ENCODE measurements around the gene FZD4.
"Not testable (repeated sequence)": the region's sequence is repeated elsewhere in the genome, so short reads cannot be mapped to it uniquely, and the experiment has no call there.

FZD4 gene

GRCh38 chr11:86972734-86973133, 17.5 kb upstream of the FZD4 start:
- DNase-seq = no peak

- DNase-seq = no peak
Observed at GRCh38 chr11:86969258-86969657, 14.1 kb upstream of the FZD4 start.

- not testable (repeated sequence) for DNase-seq
Observed at GRCh38 chr11:86967601-86968000, 12.4 kb upstream of the FZD4 start.

- no peak for DNase-seq
Observed at GRCh38 chr11:86957976-86958646, 2.9 kb upstream of the FZD4 start.

GRCh38 chr11:86956905-86957195, 1.7 kb upstream of the FZD4 start:
- DNase-seq = no peak

- DNase-seq = no peak
Observed at GRCh38 chr11:86955111-86955360, 159 bp downstream of the FZD4 start.

- no peak for DNase-seq
Observed at GRCh38 chr11:86954269-86955110, 705 bp downstream of the FZD4 start.

- DNase-seq = no peak
Observed at GRCh38 chr11:86952221-86952875, 2.8 kb downstream of the FZD4 start.

- DNase-seq = no peak
Observed at GRCh38 chr11:86951706-86952105, 3.5 kb downstream of the FZD4 start.

- DNase-seq = no peak
Observed at GRCh38 chr11:86950661-86950995, 4.6 kb downstream of the FZD4 start.

- DNase-seq = no peak
Observed at GRCh38 chr11:86949995-86950660, 5.1 kb downstream of the FZD4 start.

- no peak for DNase-seq
Observed at GRCh38 chr11:86948733-86949132, 6.5 kb downstream of the FZD4 start.

- no peak for DNase-seq
Observed at GRCh38 chr11:86947541-86947940, 7.7 kb downstream of the FZD4 start.

GRCh38 chr11:86943505-86943904, 11.7 kb downstream of the FZD4 start:
- not testable (repeated sequence) for DNase-seq

GRCh38 chr11:86941871-86942599, 13.2 kb downstream of the FZD4 start:
- DNase-seq = no peak

GRCh38 chr11:86941077-86941870, 13.9 kb downstream of the FZD4 start:
- DNase-seq = no peak

- no peak for DNase-seq
Observed at GRCh38 chr11:86940122-86940777, 14.9 kb downstream of the FZD4 start.

- no peak for DNase-seq
Observed at GRCh38 chr11:86938900-86939880, 16.0 kb downstream of the FZD4 start.

- no peak for DNase-seq
Observed at GRCh38 chr11:86938203-86938899, 16.8 kb downstream of the FZD4 start.
